Stimulated activated CD4-positive, alpha-beta T cell treated with anti-CD3 and anti-CD28 coated beads, Interleukin-15, amount 100 ng/mL, for 1 hour (primary cell): ENCODE results near the gene EDEM1.

ENCODE experiments used
- DNase-seq, 2 donors: peaks; one replicate each; pipeline ENCODE4 v3.0.0-alpha.2; 2020; ENCODE audit warnings: low read depth in 1 of 2, low spot score in 1 of 2

The EDEM1 gene

DNA sequence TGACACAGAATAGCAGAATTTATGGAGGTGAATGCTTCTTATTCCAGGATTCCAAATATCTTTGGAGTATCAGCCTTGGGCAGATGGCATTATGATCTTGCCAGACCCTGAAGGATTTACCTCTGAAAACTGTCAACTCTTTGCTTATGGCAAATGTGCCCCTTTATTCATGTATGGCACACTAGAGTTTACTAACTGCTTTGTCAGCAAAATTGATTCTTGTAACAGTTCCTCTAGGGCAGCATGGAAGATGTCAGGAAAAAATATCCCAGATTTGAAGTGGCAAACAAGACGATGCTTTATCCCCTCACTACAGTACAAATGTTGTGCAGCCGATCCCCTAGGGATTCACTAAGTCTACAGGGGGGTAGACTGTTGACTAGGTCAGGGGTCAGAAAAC, 79.7 kb downstream of the EDEM1 start:
- DNase-seq: no peak

- DNase-seq: no peak
Observed at GRCh38 chr3:5267889-5268288, 80.4 kb downstream of the EDEM1 start.
